HepG2 (cell line): ENCODE data around the gene PCSK5. TPM values are rescaled to one million over a fixed set of nuclear protein-coding genes. Genes with fewer than 3 reads are reported as not detected.

ENCODE experiments used
- ATAC-seq: fragments of 200-7000 bp; cut with Tn5 transposase; 3 replicates; pipeline ENCODE4 v1.9.1; 2020; ENCODE audit warnings: mild to moderate bottlenecking, moderate library complexity
- BruUV-seq: library from RNA; stranded (reverse); fragments of 400-500 nt; replicated peaks from 2 replicates; lab custom pipeline; 2021; lab: Mats Ljungman, UMichigan
- CTCF ChIA-PET: fragments of 300-600 bp; formaldehyde crosslinking; extraction: SDS; loops from one replicate; lab custom pipeline; 2021; ENCODE audit warnings: low total read pairs, inconsistent platforms, low intra/inter-chr PET ratio; lab: Yijun Ruan, JAX
- POLR2A ChIA-PET: fragments of 350-600 bp; sonication (Branson Sonifier 250); formaldehyde crosslinking; loops from one replicate; lab custom pipeline; 2020; ENCODE audit warnings: antibody characterized with exemption, inconsistent platforms; lab: Yijun Ruan, JAX
- DNase-seq: peaks from one replicate; pipeline ENCODE4 v3.0.0-alpha.2; 2015; ENCODE audit warnings: low spot score
- FAIRE-seq: peaks from 3 replicates; lab custom pipeline; 2011; peaks lifted over from hg19 to GRCh38; lab: Jason Lieb, UNC
- H2AFZ ChIP-seq: one replicate; pipeline ENCODE4 v1.6.1; 2011; ENCODE audit warnings: low read length, inconsistent platforms
- H3K27ac ChIP-seq: fragments of 300-600 bp; 3 replicates; pipeline ENCODE4 v1.8.0; 2011; ENCODE audit warnings: mixed run types, mild to moderate bottlenecking, mixed read lengths, low read length, inconsistent platforms; ENCODE audit not compliant: insufficient read depth; ENCODE audit errors: extremely low read length
- H3K27me3 ChIP-seq, 2 experiments: fragments of 200-600 bp in 1 of 2; 2 replicates in 1 of 2; 3 replicates in 1 of 2; pipeline versions ENCODE4 v1.6.0 to v1.8.0; 2011; ENCODE audit warnings: low read length in 2 of 2, mild to moderate bottlenecking in 2 of 2, moderate library complexity in 2 of 2, inconsistent platforms in 1 of 2; ENCODE audit not compliant: insufficient read depth in 2 of 2, control insufficient read depth in 1 of 2
- H3K36me3 ChIP-seq, 2 experiments: fragments of 200-600 bp in 1 of 2; replicated peaks in 1 of 2; 2 replicates in 1 of 2; 3 replicates in 1 of 2; pipeline versions ENCODE4 v1.5.1 to v1.8.0; 2011; ENCODE audit warnings: low read length in 2 of 2, inconsistent platforms in 1 of 2; ENCODE audit not compliant: insufficient read depth in 2 of 2, control insufficient read depth in 1 of 2
- H3K4me1 ChIP-seq: 2 replicates; pipeline ENCODE4 v1.5.1; 2012; ENCODE audit warnings: low read length, inconsistent platforms; ENCODE audit not compliant: insufficient read depth
- H3K4me2 ChIP-seq: 2 replicates; pipeline ENCODE4 v1.6.0; 2011; ENCODE audit warnings: low read depth, low read length, inconsistent platforms
- H3K4me3 ChIP-seq, 3 experiments: fragments of 200-600 bp in 1 of 3; sonication (generic), shearing (Covaris generic) in 1 of 3; replicated peaks in 1 of 3; 2 replicates each; pipeline ENCODE4 v1.5.1; 2011 to 2016; ENCODE audit warnings: low read length in 3 of 3, inconsistent platforms in 2 of 3, low read depth in 2 of 3, mild to moderate bottlenecking in 2 of 3, control low read depth in 1 of 3, mixed read lengths in 1 of 3; ENCODE audit not compliant: insufficient read depth in 1 of 3
- H3K79me2 ChIP-seq: one replicate; pipeline ENCODE4 v1.6.1; 2011; ENCODE audit warnings: low read length, inconsistent platforms; ENCODE audit not compliant: insufficient read depth
- H3K9ac ChIP-seq: 2 replicates; pipeline ENCODE4 v1.6.0; 2011; ENCODE audit warnings: mild to moderate bottlenecking, low read depth, low read length, inconsistent platforms; ENCODE audit not compliant: insufficient read depth
- H3K9me3 ChIP-seq: 2 replicates; pipeline ENCODE4 v1.5.1; 2012; ENCODE audit warnings: mild to moderate bottlenecking, low read length
- H4K20me1 ChIP-seq: 2 replicates; pipeline ENCODE4 v1.6.0; 2011; ENCODE audit warnings: inconsistent platforms, mild to moderate bottlenecking, low read length, moderate library complexity; ENCODE audit not compliant: insufficient read depth
- CAMTA2 ChIP-seq: sonication (generic); formaldehyde crosslinking; IDR thresholded peaks from 2 replicates; pipeline ENCODE4 v1.4.0; 2020; ENCODE audit warnings: mild to moderate bottlenecking, missing genetic modification reagents, borderline replicate concordance
- NCOA2 ChIP-seq: sonication (generic); formaldehyde crosslinking; IDR thresholded peaks from 2 replicates; pipeline ENCODE4 v1.8.0; 2022; ENCODE audit warnings: inconsistent platforms
- NFRKB ChIP-seq: fragments of 450-650 bp; IDR thresholded peaks from 2 replicates; pipeline ENCODE4 v1.6.1; 2017
- PAXIP1 ChIP-seq: sonication (generic); formaldehyde crosslinking; conservative IDR thresholded peaks from 2 replicates; pipeline ENCODE4 v1.4.0; 2020; ENCODE audit warnings: mild to moderate bottlenecking, missing genetic modification reagents, moderate library complexity
- PCBP2 ChIP-seq: fragments of 200-400 bp; formaldehyde crosslinking; optimal IDR thresholded peaks from 2 replicates; pipeline ENCODE3; 2018; ENCODE audit warnings: low read length, low read depth; ENCODE audit not compliant: poor library complexity, severe bottlenecking
- RNF2 ChIP-seq: fragments of 450-650 bp; conservative IDR thresholded peaks from 2 replicates; pipeline ENCODE4 v1.6.1; 2016; ENCODE audit warnings: low read depth
- SOX13 ChIP-seq, 3 experiments: fragments of 450-650 bp in 1 of 3; sonication (generic) in 1 of 3; formaldehyde crosslinking in 1 of 3; IDR thresholded peaks in 2 of 3; conservative IDR thresholded peaks in 1 of 3; 2 replicates each; pipeline versions ENCODE4 v1.5.0 to v1.6.1; 2016 to 2020; ENCODE audit warnings: antibody characterized with exemption in 1 of 3, mild to moderate bottlenecking in 1 of 3, missing compliant biosample characterization in 1 of 3, missing genetic modification reagents in 1 of 3, moderate library complexity in 1 of 3
- THAP8 ChIP-seq: sonication (generic); formaldehyde crosslinking; IDR thresholded peaks from 2 replicates; pipeline ENCODE4 v1.5.1; 2020; ENCODE audit warnings: missing genetic modification reagents, mild to moderate bottlenecking, borderline replicate concordance
- ZBTB34 ChIP-seq: sonication (generic); formaldehyde crosslinking; IDR thresholded peaks from 2 replicates; pipeline ENCODE4 v1.8.0; 2022; ENCODE audit warnings: mild to moderate bottlenecking, missing genetic modification reagents
- ZNF124 ChIP-seq: sonication (generic); formaldehyde crosslinking; IDR thresholded peaks from 2 replicates; pipeline ENCODE4 v1.4.0; 2020; ENCODE audit warnings: missing genetic modification reagents
- ZNF24 ChIP-seq: fragments of 450-650 bp; IDR thresholded peaks from 2 replicates; pipeline ENCODE4 v1.6.1; 2017; ENCODE audit warnings: antibody characterized with exemption, mild to moderate bottlenecking
- ZNF280B ChIP-seq: sonication (generic); formaldehyde crosslinking; IDR thresholded peaks from 2 replicates; pipeline ENCODE4 v1.5.0; 2020; ENCODE audit warnings: missing genetic modification reagents, mild to moderate bottlenecking, borderline replicate concordance
- ZNF841 ChIP-seq: sonication (generic); formaldehyde crosslinking; IDR thresholded peaks from 2 replicates; pipeline ENCODE4 v1.8.1; 2023; ENCODE audit warnings: missing genetic modification reagents, borderline replicate concordance
- WGBS: methylation state at CpG from one replicate; pipeline ENCODE4 v1.1.6; 2017; ENCODE audit warnings: low lambda C conversion rate; 5-methylcytosine and 5-hydroxymethylcytosine counted together
- in situ Hi-C: cut with HindIII; loops from 2 replicates; pipeline ENCODE4 v1.10.0; 2017; ENCODE audit warnings: low pct_unique_long_range_greater_than_20kb; ENCODE audit not compliant: extremely low pct_ligation_motif_present
- intact Hi-C: fragments of 100-400 bp; cut with micrococcal nuclease; formaldehyde crosslinking; loops from one replicate; pipeline ENCODE4 v1.10.0; 2022; ENCODE audit not compliant: unreplicated experiment
- polyA plus RNA-seq, 8 experiments: library from polyadenylated mRNA; depleted of rRNA in 3 of 8; stranded (reverse) in 7 of 8; unstranded in 1 of 8; fragments of >200 nt; fragmentation: Illumina TruSeq in 4 of 8; extraction: Trizol in 4 of 8; gene quantifications; 2 replicates each; pipeline versions ENCODE4 v1.2.1 to v1.2.3, GENCODE V29; 2011 to 2016; ENCODE audit warnings: low read depth in 4 of 8, missing spikeins in 1 of 8, mixed read lengths in 1 of 8; ENCODE audit not compliant: insufficient read depth in 1 of 8
- total RNA-seq, 5 experiments: library from RNA; depleted of rRNA; stranded (reverse); fragments of >200 nt; fragmentation: Illumina TruSeq; extraction: Trizol; gene quantifications; 2 replicates each; pipeline ENCODE4 v1.2.3, GENCODE V29; 2016; ENCODE audit warnings: low read depth in 1 of 5

PCSK5 gene
- total and polyA plus RNA-seq, 2 of the 13 experiments (the other 11 are each of a cell fraction or from before 2014, with no cell fraction given): 0.55 to 0.66 TPM

GRCh38 chr9:76018761-76019160, 128.3 kb downstream of the PCSK5 start:
- no peaks in the 10 kb centered on the region for H3K79me2 ChIP-seq
- H3K9ac ChIP-seq: no peak overlapping the region
- CTCF ChIA-PET: no interaction called here
- TF ChIP-seq PAXIP1 (no peak), NFRKB (no peak), ZNF280B (no peak), SOX13 (IDR thresholded peaks at IDR 0.05) (no peak), SOX13 (CRISPR knock-in tag; conservative IDR thresholded peaks at IDR 0.05 in 1 of 2, IDR thresholded peaks at IDR 0.05 in 1 of 2) (no peak), ZNF124 (CRISPR knock-in tag) (no peak), ZBTB34 (CRISPR knock-in tag) (no peak), ZNF24 (no peak), NCOA2 (CRISPR knock-in tag) (no peak), PCBP2 (no peak), CAMTA2 (CRISPR knock-in tag) (no peak), ZNF841 (CRISPR knock-in tag) (no peak), THAP8 (CRISPR knock-in tag) (no peak), RNF2 (no peak)
- TF ChIP-seq, all 625 proteins: peak for 0
- Histone ChIP-seq H3K4me3 (no peak overlapping the region), H4K20me1 (no peaks in the 10 kb centered on the region), H3K27ac (no peak overlapping the region), H3K27me3 (no peaks in the 10 kb centered on the region), H3K36me3 (no peaks in the 10 kb centered on the region), H3K4me2 (no peak overlapping the region), H3K9me3 (no peaks in the 10 kb centered on the region), H3K4me1 (peaks cover 8% of the 10 kb centered on the region), H2AFZ (no peak overlapping the region)
- WGBS: 21% methylated on average over 2 of the region's 2 CpGs
- intact Hi-C loops (loop anchor here (10.0 kb wide), 1 partner anchor 64 kb away; no protein-coding TSS in a partner anchor), in situ Hi-C loops (no loop called here)
- ATAC-seq (no peak), DNase-seq (no peak), FAIRE-seq (no peak)
- POLR2A ChIA-PET: no interaction called here
- BruUV-seq: no TSS peak
